NCI-H748 (cell line): Measurements from ENCODE around the gene MGLL.
"Not testable (repeated sequence)": the region's sequence is repeated elsewhere in the genome, so short reads cannot be mapped to it uniquely, and the experiment has no call there.

Source experiments
- DNase-seq: peaks from one replicate; lab custom pipeline; 2025; ENCODE audit not compliant: unreplicated experiment; lab: John Stamatoyannopoulos, UW

Gene MGLL

GRCh38 chr3:127711021-127711695 lies 111.2 kb downstream of the MGLL start:
- no peak for DNase-seq

GRCh38 chr3:127710155-127710941 lies 112.0 kb downstream of the MGLL start:
- no peak for DNase-seq

- DNase-seq, result no peak
Measured at GRCh38 chr3:127709320-127710060, 112.8 kb downstream of the MGLL start.

GRCh38 chr3:127708837-127709236 lies 113.5 kb downstream of the MGLL start:
- peak; percentile 20 for DNase-seq

GRCh38 chr3:127707851-127708411 lies 114.4 kb downstream of the MGLL start:
- DNase-seq, result no peak

GRCh38 chr3:127706785-127707351 lies 115.4 kb downstream of the MGLL start:
- no peak for DNase-seq

- DNase-seq, result no peak
Measured at GRCh38 chr3:127706312-127706711, 116.0 kb downstream of the MGLL start.

GRCh38 chr3:127704840-127705239 lies 117.5 kb downstream of the MGLL start:
- not testable (repeated sequence) for DNase-seq

- DNase-seq, result no peak
Measured at GRCh38 chr3:127702151-127702578, 120.2 kb downstream of the MGLL start.

GRCh38 chr3:127701280-127701911 lies 120.9 kb downstream of the MGLL start:
- no peak for DNase-seq

GRCh38 chr3:127700406-127700805 lies 121.9 kb downstream of the MGLL start:
- DNase-seq, result no peak

GRCh38 chr3:127699416-127700300 lies 122.7 kb downstream of the MGLL start:
- DNase-seq, result no peak

GRCh38 chr3:127698691-127699415 lies 123.5 kb downstream of the MGLL start:
- DNase-seq, result no peak

- no peak for DNase-seq
Measured at GRCh38 chr3:127698286-127698685, 124.0 kb downstream of the MGLL start.

- DNase-seq, result peak; percentile 10
Measured at GRCh38 chr3:127697551-127698240, 124.6 kb downstream of the MGLL start.

GRCh38 chr3:127694467-127695215 lies 127.7 kb downstream of the MGLL start:
- DNase-seq, result peak; percentile 47

- DNase-seq, result no peak
Measured at GRCh38 chr3:127693336-127693843, 128.9 kb downstream of the MGLL start.
